ENCODE results near the gene ARHGAP23.
"Not testable (repeated sequence)": the region's sequence is repeated elsewhere in the genome, so short reads cannot be mapped to it uniquely, and the experiment has no call there.

ARHGAP23 gene

GRCh38 chr17:38512473-38513058 is 84.3 kb downstream of the ARHGAP23 start:
- no peaks in the 10 kb centered on the region for H3K27me3 ChIP-seq (replicated peaks; ENCODE audit: control insufficient read depth, insufficient read depth, low read length)
- no peaks in the 10 kb centered on the region for H3K9me3 ChIP-seq (ENCODE audit: control insufficient read depth, low read length)
- H3K36me3 ChIP-seq (ENCODE audit: control insufficient read depth, insufficient read depth, low read length, severe bottlenecking): peaks cover 2% of the 10 kb centered on the region
- DNase-seq (ENCODE audit: low read depth): no peak
- no peak overlapping the region for H3K4me3 ChIP-seq (ENCODE audit: low read length)
- H3K9ac ChIP-seq (ENCODE audit: low read length): no peak overlapping the region
- peaks cover 11% of the 10 kb centered on the region for H3K4me1 ChIP-seq (ENCODE audit: control insufficient read depth, insufficient read depth, low read length)

- DNase-seq (ENCODE audit: low read depth); H3K36me3 ChIP-seq (ENCODE audit: control insufficient read depth, insufficient read depth, low read length, severe bottlenecking); H3K4me1 ChIP-seq (ENCODE audit: control insufficient read depth, insufficient read depth, low read length); H3K9ac ChIP-seq (ENCODE audit: low read length); H3K9me3 ChIP-seq (ENCODE audit: control insufficient read depth, low read length); H3K4me3 ChIP-seq (ENCODE audit: low read length): not testable (repeated sequence)
- H3K27me3 ChIP-seq (replicated peaks; ENCODE audit: control insufficient read depth, insufficient read depth, low read length): peaks cover 14% of the 10 kb centered on the region
Observed at GRCh38 chr17:38526526-38526925, 98.3 kb downstream of the ARHGAP23 start.

DNA sequence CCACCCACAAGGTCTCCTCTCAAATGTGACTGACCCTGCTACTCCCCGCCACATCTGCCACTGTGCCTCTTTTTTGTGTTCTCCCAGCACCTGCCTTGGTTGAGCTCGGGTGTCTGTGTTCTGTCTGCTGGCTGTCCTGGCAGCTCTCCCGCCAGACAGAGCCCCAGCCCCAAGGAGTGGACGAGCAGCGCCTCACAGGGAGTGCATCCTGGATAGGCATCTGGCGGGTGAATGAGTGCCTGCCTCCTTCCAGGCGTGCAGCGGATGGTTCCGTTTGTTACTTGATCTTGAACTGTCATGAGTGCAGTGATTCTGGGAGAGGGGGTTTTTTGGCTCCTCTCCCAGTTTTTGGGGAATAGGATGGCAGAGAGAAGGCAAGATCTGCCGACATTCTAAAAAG is 99.9 kb downstream of the ARHGAP23 start:
- not testable (repeated sequence) for H3K9ac ChIP-seq (ENCODE audit: low read length); H3K4me1 ChIP-seq (ENCODE audit: control insufficient read depth, insufficient read depth, low read length); H3K4me3 ChIP-seq (ENCODE audit: low read length); DNase-seq (ENCODE audit: low read depth); H3K9me3 ChIP-seq (ENCODE audit: control insufficient read depth, low read length); H3K36me3 ChIP-seq (ENCODE audit: control insufficient read depth, insufficient read depth, low read length, severe bottlenecking)
- H3K27me3 ChIP-seq (replicated peaks; ENCODE audit: control insufficient read depth, insufficient read depth, low read length): peaks cover 23% of the 10 kb centered on the region

GRCh38 chr17:38530856-38531255 is 102.6 kb downstream of the ARHGAP23 start:
- not testable (repeated sequence) for DNase-seq (ENCODE audit: low read depth); H3K9me3 ChIP-seq (ENCODE audit: control insufficient read depth, low read length); H3K9ac ChIP-seq (ENCODE audit: low read length); H3K36me3 ChIP-seq (ENCODE audit: control insufficient read depth, insufficient read depth, low read length, severe bottlenecking); H3K4me3 ChIP-seq (ENCODE audit: low read length); H3K4me1 ChIP-seq (ENCODE audit: control insufficient read depth, insufficient read depth, low read length)
- H3K27me3 ChIP-seq (replicated peaks; ENCODE audit: control insufficient read depth, insufficient read depth, low read length): peaks cover 39% of the 10 kb centered on the region

DNA sequence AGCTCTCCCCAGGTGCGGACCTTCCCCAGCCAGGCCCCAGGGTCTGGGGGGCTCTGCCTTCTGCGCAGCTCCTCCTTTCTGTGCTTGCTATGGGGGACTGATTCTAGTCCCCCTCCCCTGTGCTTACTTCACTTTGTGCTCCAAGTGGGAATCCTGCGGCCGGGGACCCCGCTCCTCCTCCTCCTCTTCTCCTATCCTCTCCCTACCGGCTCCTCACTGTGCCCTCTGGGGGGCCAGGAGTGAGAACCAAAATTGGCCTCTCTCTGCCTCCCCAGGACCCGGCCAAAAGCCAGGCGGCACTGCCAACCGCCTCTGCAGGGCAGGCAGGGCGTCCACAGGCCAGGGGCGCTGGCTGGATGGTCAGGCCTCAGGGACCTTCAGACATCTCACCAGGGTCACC is 103.5 kb downstream of the ARHGAP23 start:
- H3K4me1 ChIP-seq (ENCODE audit: control insufficient read depth, insufficient read depth, low read length); DNase-seq (ENCODE audit: low read depth); H3K9me3 ChIP-seq (ENCODE audit: control insufficient read depth, low read length); H3K36me3 ChIP-seq (ENCODE audit: control insufficient read depth, insufficient read depth, low read length, severe bottlenecking); H3K9ac ChIP-seq (ENCODE audit: low read length); H3K4me3 ChIP-seq (ENCODE audit: low read length): not testable (repeated sequence)
- peaks cover 39% of the 10 kb centered on the region for H3K27me3 ChIP-seq (replicated peaks; ENCODE audit: control insufficient read depth, insufficient read depth, low read length)

DNA sequence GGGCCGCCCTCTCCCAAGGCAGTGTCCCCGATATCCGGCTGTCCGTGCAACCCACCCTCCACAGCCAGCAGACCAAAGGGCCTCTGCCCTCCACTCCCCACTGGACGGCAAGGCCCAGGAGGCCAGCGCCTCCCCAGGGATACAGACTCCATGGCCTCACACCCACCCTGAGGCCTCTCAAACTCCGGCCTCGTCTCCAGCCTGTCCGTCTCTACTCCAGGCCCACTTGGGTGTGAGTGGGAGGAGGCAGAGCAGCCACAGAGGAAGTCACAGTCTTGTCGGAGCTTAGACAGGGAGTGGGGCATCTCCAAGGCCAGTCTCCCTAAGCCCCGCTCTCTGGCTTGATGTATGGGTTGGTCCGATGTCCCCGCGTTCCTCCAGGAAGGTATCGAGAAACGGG is 104.2 kb downstream of the ARHGAP23 start:
- H3K36me3 ChIP-seq (ENCODE audit: control insufficient read depth, insufficient read depth, low read length, severe bottlenecking): no peaks in the 10 kb centered on the region
- no peak overlapping the region for H3K9ac ChIP-seq (ENCODE audit: low read length)
- H3K4me1 ChIP-seq (ENCODE audit: control insufficient read depth, insufficient read depth, low read length): no peaks in the 10 kb centered on the region
- no peak overlapping the region for H3K4me3 ChIP-seq (ENCODE audit: low read length)
- DNase-seq (ENCODE audit: low read depth): no peak
- no peaks in the 10 kb centered on the region for H3K9me3 ChIP-seq (ENCODE audit: control insufficient read depth, low read length)
- H3K27me3 ChIP-seq (replicated peaks; ENCODE audit: control insufficient read depth, insufficient read depth, low read length): peaks cover 39% of the 10 kb centered on the region

GRCh38 chr17:38533241-38533640 is 105.0 kb downstream of the ARHGAP23 start:
- no peak overlapping the region for H3K9ac ChIP-seq (ENCODE audit: low read length)
- no peak overlapping the region for H3K4me3 ChIP-seq (ENCODE audit: low read length)
- H3K27me3 ChIP-seq (replicated peaks; ENCODE audit: control insufficient read depth, insufficient read depth, low read length): peaks cover 34% of the 10 kb centered on the region
- no peaks in the 10 kb centered on the region for H3K9me3 ChIP-seq (ENCODE audit: control insufficient read depth, low read length)
- H3K36me3 ChIP-seq (ENCODE audit: control insufficient read depth, insufficient read depth, low read length, severe bottlenecking): no peaks in the 10 kb centered on the region
- no peak for DNase-seq (ENCODE audit: low read depth)
- no peaks in the 10 kb centered on the region for H3K4me1 ChIP-seq (ENCODE audit: control insufficient read depth, insufficient read depth, low read length)

DNA sequence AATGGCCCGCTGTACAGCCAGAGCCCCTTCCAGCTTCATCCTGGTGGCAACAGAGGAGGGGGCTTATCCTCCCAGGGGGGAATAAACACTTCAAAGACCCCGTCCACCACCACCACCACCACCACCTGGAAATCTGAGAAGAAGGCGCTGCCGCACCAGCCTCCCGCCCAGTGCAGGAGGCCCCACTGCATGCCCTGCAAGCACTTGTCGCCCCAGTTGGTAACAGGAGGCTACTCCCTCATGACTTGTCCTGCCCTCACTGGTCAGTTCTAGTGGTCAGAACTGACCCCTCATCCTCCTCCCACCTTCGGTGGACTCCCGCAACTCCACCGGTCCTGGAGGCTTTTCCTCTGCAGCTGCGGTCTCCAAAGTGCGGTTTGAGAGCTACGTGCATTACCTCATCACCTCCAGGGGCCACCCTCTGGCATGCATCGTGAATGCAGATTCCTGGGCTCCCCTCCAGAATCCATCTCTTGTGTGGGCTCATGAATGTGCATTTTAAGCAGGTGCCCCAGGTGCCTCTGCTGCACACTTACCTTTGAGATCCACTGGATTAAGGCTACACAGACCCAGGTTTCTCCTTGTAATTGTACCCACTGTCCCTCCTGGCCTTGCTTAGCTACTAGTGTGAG is 105.7 kb downstream of the ARHGAP23 start:
- DNase-seq (ENCODE audit: low read depth): no peak
- no peak overlapping the region for H3K9ac ChIP-seq (ENCODE audit: low read length)
- no peaks in the 10 kb centered on the region for H3K36me3 ChIP-seq (ENCODE audit: control insufficient read depth, insufficient read depth, low read length, severe bottlenecking)
- no peaks in the 10 kb centered on the region for H3K9me3 ChIP-seq (ENCODE audit: control insufficient read depth, low read length)
- H3K27me3 ChIP-seq (replicated peaks; ENCODE audit: control insufficient read depth, insufficient read depth, low read length): peaks cover 30% of the 10 kb centered on the region
- no peak overlapping the region for H3K4me3 ChIP-seq (ENCODE audit: low read length)
- no peaks in the 10 kb centered on the region for H3K4me1 ChIP-seq (ENCODE audit: control insufficient read depth, insufficient read depth, low read length)

GRCh38 chr17:38534498-38534885 is 106.2 kb downstream of the ARHGAP23 start:
- no peaks in the 10 kb centered on the region for H3K4me1 ChIP-seq (ENCODE audit: control insufficient read depth, insufficient read depth, low read length)
- DNase-seq (ENCODE audit: low read depth): no peak
- H3K27me3 ChIP-seq (replicated peaks; ENCODE audit: control insufficient read depth, insufficient read depth, low read length): peaks cover 35% of the 10 kb centered on the region
- no peaks in the 10 kb centered on the region for H3K36me3 ChIP-seq (ENCODE audit: control insufficient read depth, insufficient read depth, low read length, severe bottlenecking)
- no peaks in the 10 kb centered on the region for H3K9me3 ChIP-seq (ENCODE audit: control insufficient read depth, low read length)
- no peak overlapping the region for H3K9ac ChIP-seq (ENCODE audit: low read length)
- H3K4me3 ChIP-seq (ENCODE audit: low read length): no peak overlapping the region

- peaks cover 34% of the 10 kb centered on the region for H3K27me3 ChIP-seq (replicated peaks; ENCODE audit: control insufficient read depth, insufficient read depth, low read length)
- no peak overlapping the region for H3K4me3 ChIP-seq (ENCODE audit: low read length)
- H3K9me3 ChIP-seq (ENCODE audit: control insufficient read depth, low read length): no peaks in the 10 kb centered on the region
- no peak overlapping the region for H3K9ac ChIP-seq (ENCODE audit: low read length)
- no peak for DNase-seq (ENCODE audit: low read depth)
- H3K4me1 ChIP-seq (ENCODE audit: control insufficient read depth, insufficient read depth, low read length): no peaks in the 10 kb centered on the region
- H3K36me3 ChIP-seq (ENCODE audit: control insufficient read depth, insufficient read depth, low read length, severe bottlenecking): no peaks in the 10 kb centered on the region
Observed at GRCh38 chr17:38535886-38536285, 107.6 kb downstream of the ARHGAP23 start.

GRCh38 chr17:38536661-38537060 is 108.4 kb downstream of the ARHGAP23 start:
- Histone ChIP-seq H3K36me3 (ENCODE audit: control insufficient read depth, insufficient read depth, low read length, severe bottlenecking) (no peaks in the 10 kb centered on the region), H3K9me3 (ENCODE audit: control insufficient read depth, low read length) (no peaks in the 10 kb centered on the region), H3K27me3 (replicated peaks; ENCODE audit: control insufficient read depth, insufficient read depth, low read length) (peaks cover 34% of the 10 kb centered on the region), H3K4me3 (ENCODE audit: low read length) (no peak overlapping the region), H3K4me1 (ENCODE audit: control insufficient read depth, insufficient read depth, low read length) (no peaks in the 10 kb centered on the region), H3K9ac (ENCODE audit: low read length) (no peak overlapping the region)
- DNase-seq (ENCODE audit: low read depth): no peak

GRCh38 chr17:38538906-38539305 is 110.6 kb downstream of the ARHGAP23 start:
- DNase-seq (ENCODE audit: low read depth): no peak
- peaks cover 36% of the 10 kb centered on the region for H3K27me3 ChIP-seq (replicated peaks; ENCODE audit: control insufficient read depth, insufficient read depth, low read length)
- H3K4me3 ChIP-seq (ENCODE audit: low read length): no peak overlapping the region
- H3K36me3 ChIP-seq (ENCODE audit: control insufficient read depth, insufficient read depth, low read length, severe bottlenecking): no peaks in the 10 kb centered on the region
- H3K4me1 ChIP-seq (ENCODE audit: control insufficient read depth, insufficient read depth, low read length): peaks cover 8% of the 10 kb centered on the region
- no peaks in the 10 kb centered on the region for H3K9me3 ChIP-seq (ENCODE audit: control insufficient read depth, low read length)
- H3K9ac ChIP-seq (ENCODE audit: low read length): no peak overlapping the region
